K562 (cell line): ENCODE data around the gene RAB6B.

Experiments
- CHD1 ChIP-seq: fragments of 200-600 bp; sonication (generic); IDR thresholded peaks from one replicate; pipeline ENCODE4 v1.6.1; 2012; ENCODE audit warnings: mild to moderate bottlenecking, moderate library complexity, low read length, inconsistent platforms
- CTCF ChIP-seq, 3 experiments: IDR thresholded peaks in 2 of 3; conservative IDR thresholded peaks in 1 of 3; 2 replicates each; pipeline ENCODE4 v1.5.1; 2011 to 2012; ENCODE audit warnings: low read length in 3 of 3, mild to moderate bottlenecking in 3 of 3, control low read depth in 2 of 3, improper control_type of control experiment in 1 of 3, inconsistent platforms in 1 of 3, low read depth in 1 of 3, mixed read lengths in 1 of 3, moderate library complexity in 1 of 3; ENCODE audit not compliant: insufficient read depth in 2 of 3
- ELK1 ChIP-seq: sonication (generic); formaldehyde crosslinking; IDR thresholded peaks from 2 replicates; pipeline ENCODE4 v1.8.1; 2022; ENCODE audit warnings: missing genetic modification reagents
- MAX ChIP-seq: sonication (generic); formaldehyde crosslinking; IDR thresholded peaks from 2 replicates; pipeline ENCODE4 v1.9.0; 2022; ENCODE audit warnings: mild to moderate bottlenecking, missing genetic modification reagents
- MAZ ChIP-seq, 2 experiments: fragments of 450-650 bp in 1 of 2; sonication (generic) in 1 of 2; formaldehyde crosslinking; IDR thresholded peaks in 1 of 2; conservative IDR thresholded peaks in 1 of 2; 2 replicates each; pipeline versions ENCODE4 v1.4.0 to v1.5.0; 2020; ENCODE audit warnings: mild to moderate bottlenecking in 1 of 2, missing genetic modification reagents in 1 of 2
- PHB ChIP-seq: fragments of 250-450 bp; sonication (Bioruptor Pico); IDR thresholded peaks from 2 replicates; pipeline ENCODE4 v1.5.0; 2021
- POLR2A ChIP-seq: fragments of 450-650 bp; conservative IDR thresholded peaks from 2 replicates; pipeline ENCODE4 v1.6.1; 2016
- RAD21 ChIP-seq, 2 experiments: fragments of 250-450 bp in 1 of 2; fragments of 450-650 bp in 1 of 2; sonication (Bioruptor Pico) in 1 of 2; formaldehyde crosslinking in 1 of 2; IDR thresholded peaks in 1 of 2; conservative IDR thresholded peaks in 1 of 2; 2 replicates each; pipeline versions ENCODE4 v1.4.0 to v1.8.0; 2020 to 2022; ENCODE audit warnings: mild to moderate bottlenecking in 2 of 2, moderate library complexity in 1 of 2
- RNF2 ChIP-seq: sonication (generic); IDR thresholded peaks from 2 replicates; pipeline ENCODE4 v1.6.1; 2016
- SRF ChIP-seq, 2 experiments: fragments of 250-450, 450-650 bp in 1 of 2; sonication (Bioruptor Pico) in 1 of 2; sonication (generic) in 1 of 2; formaldehyde crosslinking; IDR thresholded peaks; 2 replicates each; pipeline versions ENCODE4 v1.5.0 to v1.5.1; 2020 to 2022; ENCODE audit warnings: mild to moderate bottlenecking in 1 of 2, missing genetic modification reagents in 1 of 2
- ZBTB8A ChIP-seq: fragments of 450-650 bp; IDR thresholded peaks from 2 replicates; pipeline ENCODE4 v1.6.1; 2018; ENCODE audit warnings: mild to moderate bottlenecking, moderate library complexity; ENCODE audit not compliant: partially characterized antibody
- ZNF212 ChIP-seq: fragments of 450-650 bp; formaldehyde crosslinking; IDR thresholded peaks from 2 replicates; pipeline ENCODE4 v1.4.0; 2020; ENCODE audit warnings: mild to moderate bottlenecking
- ZNF449 ChIP-seq: fragments of 250-450 bp; sonication (Bioruptor Pico); IDR thresholded peaks from 2 replicates; pipeline ENCODE4 v1.8.0; 2022; ENCODE audit warnings: moderate library complexity, mild to moderate bottlenecking, inconsistent platforms
- ZNF79 ChIP-seq: fragments of 250-450 bp; sonication (Bioruptor Pico); IDR thresholded peaks from 2 replicates; pipeline ENCODE4 v1.4.0; 2020; ENCODE audit warnings: low read depth, mild to moderate bottlenecking, moderate library complexity

GRCh38 chr3:133941415-133941821 lies 45.7 kb upstream of the RAB6B start:
- TF ChIP-seq ELK1 (CRISPR knock-in tag) (no peak), ZBTB8A (no peak), RAD21 (CRISPR knock-in tag; conservative IDR thresholded peaks at IDR 0.05 in 1 of 2, IDR thresholded peaks at IDR 0.05 in 1 of 2) (no peak), ZNF449 (CRISPR knock-in tag) (no peak), ZNF212 (CRISPR knock-in tag) (no peak), SRF (CRISPR knock-in tag; IDR thresholded peaks at IDR 0.05) (no peak), MAX (no peak), MAZ (CRISPR knock-in tag; conservative IDR thresholded peaks at IDR 0.05 in 1 of 2, IDR thresholded peaks at IDR 0.05 in 1 of 2) (no peak), CTCF (IDR thresholded peaks at IDR 0.05 in 2 of 3, conservative IDR thresholded peaks at IDR 0.05 in 1 of 3; ENCODE audit: insufficient read depth in 2 of 3, low read depth in 1 of 3, low read length in 3 of 3) (no peak), CHD1 (no peak), PHB (no peak), RNF2 (no peak), ZNF79 (CRISPR knock-in tag) (no peak), POLR2A (no peak)
